ENCODE measurements around the gene SHISAL1.

- TF ChIP-seq REST (IDR thresholded peaks at IDR 0.05; ENCODE audit: low read depth, low read length) = no peak
- TF ChIP-seq NRF1 (conservative IDR thresholded peaks at IDR 0.05; ENCODE audit: low read depth, low read length) = no peak
- TF ChIP-seq ZBED1 (IDR thresholded peaks at IDR 0.05; ENCODE audit: borderline replicate concordance) = no peak
- TF ChIP-seq MYB (IDR thresholded peaks at IDR 0.05; ENCODE audit: borderline replicate concordance, low read depth, low read length) = no peak
- TF ChIP-seq RCOR1 (conservative IDR thresholded peaks at IDR 0.05; ENCODE audit: low read depth, low read length) = no peak
- TF ChIP-seq SP1 (IDR thresholded peaks at IDR 0.05; ENCODE audit: low read depth, low read length) = no peak
- no peak for TF ChIP-seq POLR2AphosphoS2 (IDR thresholded peaks at IDR 0.05; ENCODE audit: low read depth, low read length)
Measured at GRCh38 chr22:44295406-44295805, 17.3 kb downstream of the SHISAL1 start.

All from GM12878 (cell line).